Activated T-helper 1 cell treated with anti-CD3 and anti-CD28 coated beads, Interleukin-12 subunit alpha, Interleukin-12 subunit beta, Interleukin-2, Interleukin-4 antibody, amounts not matched to agents 30 ng/mL and 10 ng/mL and 1 ng/mL, durations not matched to agents 14 hours and 24 hours and 36 hours (primary cell): Measurements from ENCODE around the gene TBRG1. TPM values are rescaled to one million over a fixed set of nuclear protein-coding genes. Genes with fewer than 3 reads are reported as not detected.
"Not testable (repeated sequence)": the region's sequence is repeated elsewhere in the genome, so short reads cannot be mapped to it uniquely, and the experiment has no call there.

Experiments used
- DNase-seq: peaks from one replicate; pipeline ENCODE4 v3.0.0; 2021; ENCODE audit warnings: low spot score
- H3K27ac Mint-ChIP-seq: one replicate; pipeline ENCODE4 v1.8.0; 2021; ENCODE audit warnings: mild to moderate bottlenecking, mixed read lengths
- H3K27me3 Mint-ChIP-seq: one replicate; pipeline ENCODE4 v1.8.0; 2022; ENCODE audit warnings: mild to moderate bottlenecking, moderate library complexity, mixed read lengths; ENCODE audit not compliant: insufficient read depth
- H3K36me3 Mint-ChIP-seq: one replicate; pipeline ENCODE4 v1.8.0; 2021; ENCODE audit warnings: low read depth, mixed read lengths
- H3K4me1 Mint-ChIP-seq: one replicate; pipeline ENCODE4 v1.8.0; 2021; ENCODE audit warnings: low read depth, mixed read lengths
- H3K4me3 Mint-ChIP-seq: one replicate; pipeline ENCODE4 v1.8.0; 2021; ENCODE audit warnings: mild to moderate bottlenecking, moderate library complexity, mixed read lengths
- H3K9me3 Mint-ChIP-seq: one replicate; pipeline ENCODE4 v1.8.0; 2021; ENCODE audit warnings: mixed read lengths
- intact Hi-C: fragments of 100-400 bp; cut with micrococcal nuclease; formaldehyde crosslinking; loops from one replicate; pipeline ENCODE4 v1.15.1; 2024
- total RNA-seq: library from RNA; stranded (reverse); gene quantifications from 2 replicates; pipeline ENCODE4 v1.2.3, GENCODE V29; 2022

Gene TBRG1
- total RNA-seq, 1 donor from 2014 or later, result 35.1 TPM

GRCh38 chr11:124600621-124601320 is 21.9 kb upstream of the TBRG1 start:
- H3K9me3 Mint-ChIP-seq, result no peaks in the 10 kb centered on the region
- intact Hi-C loops, result no loop called here
- H3K27me3 Mint-ChIP-seq, result peaks cover 11% of the 10 kb centered on the region
- no peak overlapping the region for H3K4me3 Mint-ChIP-seq
- H3K4me1 Mint-ChIP-seq, result no peaks in the 10 kb centered on the region
- DNase-seq, result no peak
- no peaks in the 10 kb centered on the region for H3K36me3 Mint-ChIP-seq
- H3K27ac Mint-ChIP-seq, result no peak overlapping the region

GRCh38 chr11:124602193-124602592 is 20.5 kb upstream of the TBRG1 start:
- Mint-ChIP-seq H3K27me3 (peaks cover 10% of the 10 kb centered on the region), H3K4me1 (no peaks in the 10 kb centered on the region), H3K9me3 (no peaks in the 10 kb centered on the region), H3K27ac (no peak overlapping the region), H3K4me3 (no peak overlapping the region), H3K36me3 (no peaks in the 10 kb centered on the region)
- intact Hi-C loops, result no loop called here
- DNase-seq, result no peak

- H3K27me3 Mint-ChIP-seq, H3K36me3 Mint-ChIP-seq, DNase-seq, H3K4me1 Mint-ChIP-seq, H3K9me3 Mint-ChIP-seq, intact Hi-C loops, H3K4me3 Mint-ChIP-seq, H3K27ac Mint-ChIP-seq: not testable (repeated sequence)
Measured at GRCh38 chr11:124602723-124603122, 19.9 kb upstream of the TBRG1 start.

- no peaks in the 10 kb centered on the region for H3K4me1 Mint-ChIP-seq
- H3K9me3 Mint-ChIP-seq, result no peaks in the 10 kb centered on the region
- H3K27ac Mint-ChIP-seq, result no peak overlapping the region
- no peak overlapping the region for H3K4me3 Mint-ChIP-seq
- intact Hi-C loops, result no loop called here
- H3K36me3 Mint-ChIP-seq, result no peaks in the 10 kb centered on the region
- DNase-seq, result no peak
- H3K27me3 Mint-ChIP-seq, result peaks cover 4% of the 10 kb centered on the region
Measured at GRCh38 chr11:124605719-124606118, 16.9 kb upstream of the TBRG1 start.

- no peak overlapping the region for H3K4me3 Mint-ChIP-seq
- H3K27ac Mint-ChIP-seq, result no peak overlapping the region
- no peaks in the 10 kb centered on the region for H3K9me3 Mint-ChIP-seq
- H3K4me1 Mint-ChIP-seq, result peaks cover 16% of the 10 kb centered on the region
- no peaks in the 10 kb centered on the region for H3K36me3 Mint-ChIP-seq
- peaks cover 9% of the 10 kb centered on the region for H3K27me3 Mint-ChIP-seq
- no peak for DNase-seq
- intact Hi-C loops, result no loop called here
Measured at GRCh38 chr11:124608147-124608546, 14.5 kb upstream of the TBRG1 start.

- Mint-ChIP-seq H3K27me3 (peaks cover 10% of the 10 kb centered on the region), H3K36me3 (no peaks in the 10 kb centered on the region), H3K9me3 (no peaks in the 10 kb centered on the region), H3K4me3 (no peak overlapping the region), H3K4me1 (peaks cover 16% of the 10 kb centered on the region), H3K27ac (no peak overlapping the region)
- DNase-seq, result no peak
- intact Hi-C loops, result no loop called here
Measured at GRCh38 chr11:124610295-124610694, 12.4 kb upstream of the TBRG1 start.

GRCh38 chr11:124611064-124611463 is 11.6 kb upstream of the TBRG1 start, which contains the start of gene PANX3:
Gene PANX3 (plus strand): TSS chr11:124611428. CDS start chr11:124611557, 129 bp downstream.
- intact Hi-C loops, result no loop called here
- Mint-ChIP-seq H3K27ac (no peak within 1 kb of the TSS), H3K4me1 (peaks cover 16% of the 10 kb centered on the region), H3K36me3 (no peaks in the 10 kb centered on the region), H3K9me3 (no peaks in the 10 kb centered on the region), H3K4me3 (no peak within 1 kb of the TSS), H3K27me3 (peaks cover 12% of the 10 kb centered on the region)
- DNase-seq, result no peak

- H3K27me3 Mint-ChIP-seq, result peaks cover 13% of the 10 kb centered on the region
- no peak for DNase-seq
- H3K36me3 Mint-ChIP-seq, result no peaks in the 10 kb centered on the region
- intact Hi-C loops, result no loop called here
- no peak overlapping the region for H3K4me3 Mint-ChIP-seq
- peaks cover 16% of the 10 kb centered on the region for H3K4me1 Mint-ChIP-seq
- no peaks in the 10 kb centered on the region for H3K9me3 Mint-ChIP-seq
- H3K27ac Mint-ChIP-seq, result no peak overlapping the region
Measured at GRCh38 chr11:124612045-124612444, 10.6 kb upstream of the TBRG1 start.

GRCh38 chr11:124612567-124613246 is 10.0 kb upstream of the TBRG1 start:
- Mint-ChIP-seq H3K4me3 (no peak overlapping the region), H3K4me1 (peaks cover 16% of the 10 kb centered on the region), H3K36me3 (no peaks in the 10 kb centered on the region), H3K27me3 (peaks cover 12% of the 10 kb centered on the region), H3K27ac (no peak overlapping the region), H3K9me3 (no peaks in the 10 kb centered on the region)
- intact Hi-C loops, result no loop called here
- DNase-seq, result no peak

GRCh38 chr11:124618863-124619262 is 3.8 kb upstream of the TBRG1 start:
- DNase-seq, result no peak
- Mint-ChIP-seq H3K9me3 (no peaks in the 10 kb centered on the region), H3K4me3 (no peak overlapping the region), H3K36me3 (peaks cover under 1% of the 10 kb centered on the region), H3K27me3 (peaks cover 18% of the 10 kb centered on the region), H3K27ac (no peak overlapping the region), H3K4me1 (peaks cover 14% of the 10 kb centered on the region)
- intact Hi-C loops, result no loop called here

GRCh38 chr11:124623861-124624525 is 1.3 kb downstream of the TBRG1 start:
- H3K4me1 Mint-ChIP-seq, result peaks cover 29% of the 10 kb centered on the region
- peak overlapping the region; percentile 95 for H3K27ac Mint-ChIP-seq
- intact Hi-C loops, result loop anchor here (2.0 to 5.0 kb wide), 5 partner anchors 115 to 1587 kb away; partner anchors contain the start of genes ESAM, FAM118B, NRGN and RPUSD4
- H3K27me3 Mint-ChIP-seq, result peaks cover 11% of the 10 kb centered on the region
- H3K4me3 Mint-ChIP-seq, result peak overlapping the region; percentile 97
- H3K9me3 Mint-ChIP-seq, result no peaks in the 10 kb centered on the region
- H3K36me3 Mint-ChIP-seq, result peaks cover 31% of the 10 kb centered on the region
- DNase-seq, result no peak

- H3K27ac Mint-ChIP-seq, result peak overlapping the region; percentile 9
- H3K4me3 Mint-ChIP-seq, result no peak overlapping the region
- intact Hi-C loops, result no loop called here
- no peaks in the 10 kb centered on the region for H3K9me3 Mint-ChIP-seq
- peaks cover 29% of the 10 kb centered on the region for H3K4me1 Mint-ChIP-seq
- H3K36me3 Mint-ChIP-seq, result peaks cover 34% of the 10 kb centered on the region
- DNase-seq, result no peak
- H3K27me3 Mint-ChIP-seq, result peaks cover 5% of the 10 kb centered on the region
Measured at GRCh38 chr11:124625504-124626168, 3.0 kb downstream of the TBRG1 start.
